Spleen (tissue), 7 donors: ENCODE measurements around the gene CHIC2.

ENCODE experiments used
- CTCF ChIP-seq, 11 experiments: fragments of 200-600 bp in 7 of 11; fragments of 450-650 bp in 4 of 11; sonication (generic) in 4 of 11; IDR thresholded peaks in 8 of 11; conservative IDR thresholded peaks in 3 of 11; 1 replicate in 7 of 11; 2 replicates in 4 of 11; pipeline versions ENCODE4 v1.4.0 to v1.8.0; 2016 to 2021; ENCODE audit warnings: antibody characterized with exemption in 11 of 11, inconsistent platforms in 4 of 11, mild to moderate bottlenecking in 1 of 11
- POLR2A ChIP-seq, 3 donors: fragments of 450-650 bp; IDR thresholded peaks; one replicate each; pipeline ENCODE4 v1.5.1; 2017; ENCODE audit warnings: antibody characterized with exemption in 3 of 3, mild to moderate bottlenecking in 1 of 3
- POLR2AphosphoS5 ChIP-seq, 3 donors: sonication (generic); formaldehyde crosslinking; IDR thresholded peaks; one replicate each; pipeline ENCODE4 v1.5.1; 2017; ENCODE audit warnings: antibody characterized with exemption in 3 of 3
- donor health status: DM: no; HTN: no; CAD: no; lungs with moderate emphysema.
- donor health status: DM: no; HTN: no; CAD: no.
- donor health status: DM: no; HTN: no; CAD: no.

- TF ChIP-seq POLR2A (IDR thresholded peaks at IDR 0.05) (no peak), CTCF (IDR thresholded peaks at IDR 0.05 in 8 of 11, conservative IDR thresholded peaks at IDR 0.05 in 3 of 11) (no peak), POLR2AphosphoS5 (IDR thresholded peaks at IDR 0.05) (no peak)
These were observed 89.8 kb downstream of the CHIC2 start for GRCh38 chr4:53974561-53974960.
